GM19328 (cell line): Measurements from ENCODE around the gene TMEM167B.
"Not testable (repeated sequence)": the region's sequence is repeated elsewhere in the genome, so short reads cannot be mapped to it uniquely, and the experiment has no call there.

Source experiments
- ATAC-seq: cut with Tn5 transposase; IDR thresholded peaks from one replicate; pipeline ENCODE4 v1.9.1; 2021; ENCODE audit warnings: mild to moderate bottlenecking, moderate library complexity; ENCODE audit not compliant: unreplicated experiment

TMEM167B gene

DNA sequence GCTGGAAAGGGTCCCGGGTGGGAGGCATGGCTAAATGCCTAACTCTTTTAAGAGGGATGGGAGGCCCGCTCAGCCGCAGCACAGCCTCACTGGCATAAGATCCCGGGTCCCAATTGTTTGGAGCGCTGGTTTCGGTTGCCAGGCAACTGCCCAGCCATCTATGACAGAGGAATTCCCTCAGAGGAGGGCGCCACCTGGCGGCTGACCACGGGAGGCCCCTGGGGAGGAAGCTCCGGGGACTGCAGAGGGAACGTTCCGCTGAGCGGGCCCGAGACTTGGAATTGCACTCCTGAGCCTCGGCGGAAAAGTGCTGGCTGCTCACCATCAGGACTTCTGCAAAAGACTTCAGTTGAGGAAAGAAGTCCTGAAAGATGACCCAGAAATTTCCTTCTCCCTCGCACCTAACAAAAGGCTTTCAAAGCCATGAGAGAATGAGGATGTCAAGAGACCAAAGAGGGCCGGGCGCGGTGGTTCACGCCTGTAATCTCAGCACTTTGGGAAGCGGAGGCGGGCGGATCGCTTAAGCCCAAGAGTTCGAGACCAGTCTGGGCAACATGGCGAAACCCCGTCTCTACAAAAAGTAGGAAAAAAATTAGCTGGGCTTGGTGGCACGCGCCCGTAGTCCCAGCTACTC lies 22.2 kb downstream of the TMEM167B start:
- ATAC-seq, result no peak

DNA sequence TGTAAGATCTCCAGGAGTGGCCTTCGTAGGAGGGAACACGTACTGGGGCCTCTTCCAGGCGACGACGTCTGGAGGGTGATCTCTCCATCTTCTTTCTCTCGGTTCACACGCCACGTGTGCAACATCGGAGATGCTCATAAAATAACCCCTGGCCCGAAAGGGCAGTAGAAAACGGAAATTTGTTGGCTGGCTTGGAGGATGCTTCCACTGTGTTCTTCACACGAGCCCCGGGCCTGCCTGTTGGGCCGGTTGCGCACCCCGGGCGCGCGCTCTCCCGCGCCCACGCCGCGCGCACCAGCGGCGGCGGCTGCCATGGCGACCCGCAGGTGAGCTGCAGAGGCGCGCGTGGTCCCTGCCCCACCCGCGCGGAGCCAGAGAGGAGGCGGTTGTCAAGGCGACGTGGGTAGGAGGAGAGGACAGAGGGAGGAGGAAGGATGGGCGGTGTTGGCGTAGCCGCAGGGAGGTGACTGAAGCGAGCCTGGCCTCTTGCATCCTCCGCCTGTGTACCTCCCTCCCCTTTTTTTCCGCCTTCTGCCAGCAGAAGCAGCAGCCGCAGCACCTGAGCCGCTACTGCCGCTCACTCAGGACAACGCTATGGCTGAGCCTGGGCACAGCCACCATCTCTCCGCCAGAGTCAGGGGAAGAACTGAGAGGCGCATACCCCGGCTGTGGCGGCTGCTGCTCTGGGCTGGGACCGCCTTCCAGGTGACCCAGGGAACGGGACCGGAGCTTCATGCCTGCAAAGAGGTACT lies 23.2 kb downstream of the TMEM167B start, which contains the start of gene ELAPOR1:
Gene ELAPOR1, plus strand, starts transcription at position 526 of the 752 bp plus-strand sequence. Its CDS starts 69 bp downstream, at position 595.
- ATAC-seq, result no peak

DNA sequence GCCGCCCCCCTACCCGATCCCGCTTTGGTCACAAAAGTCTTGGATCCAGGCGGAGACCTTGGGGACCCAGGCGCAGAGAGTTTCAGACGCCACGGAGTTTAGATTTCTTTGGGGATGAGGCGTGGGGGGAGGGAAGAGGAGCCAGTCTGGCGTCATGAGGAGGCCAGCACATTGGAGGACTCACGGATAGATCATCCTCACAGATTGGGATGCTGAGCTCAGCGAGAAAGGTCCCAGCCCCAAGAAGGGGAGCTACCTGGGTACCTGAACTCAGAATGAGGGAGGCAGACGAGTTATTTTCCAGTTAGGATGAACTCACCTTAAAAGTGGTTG lies 23.7 kb downstream of the TMEM167B start:
- no peak for ATAC-seq

DNA sequence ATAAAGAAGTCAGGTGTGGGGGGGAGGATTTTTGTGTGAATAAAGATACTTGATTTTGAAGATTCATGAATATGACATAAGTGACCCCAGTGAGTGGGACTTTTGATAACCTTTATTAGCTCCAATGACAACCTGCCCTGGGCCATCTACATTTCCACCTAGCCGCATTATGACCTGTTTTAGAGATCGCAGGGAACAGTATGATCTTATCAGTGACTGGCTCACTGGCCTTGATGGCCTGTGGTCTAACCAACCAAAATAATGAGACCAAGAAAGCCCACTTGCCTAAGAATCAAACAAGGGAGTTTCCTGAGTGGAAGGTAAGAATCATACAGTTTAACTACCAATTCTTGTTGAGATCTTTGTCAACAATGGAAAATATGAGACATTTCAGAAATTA lies 25.1 kb downstream of the TMEM167B start:
- no peak for ATAC-seq

DNA sequence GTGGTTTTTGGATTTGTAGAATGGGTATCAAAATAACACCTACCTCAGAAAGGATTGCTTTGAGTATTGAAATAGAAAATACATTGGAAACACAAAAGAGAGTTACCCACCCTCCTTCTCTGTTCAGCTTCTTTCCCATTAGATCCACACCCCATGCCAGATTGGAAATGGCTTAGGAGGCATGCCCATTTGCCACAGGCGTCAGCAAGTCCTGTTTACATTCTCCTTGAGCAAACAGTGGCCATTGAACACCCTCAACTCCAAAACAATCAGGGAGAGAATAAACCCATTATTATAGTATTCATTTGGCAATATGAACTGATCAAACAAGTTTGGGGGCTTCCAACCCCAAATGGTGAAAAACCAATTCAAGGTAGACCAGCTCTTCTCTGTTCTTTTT lies 25.7 kb downstream of the TMEM167B start:
- no peak for ATAC-seq

DNA sequence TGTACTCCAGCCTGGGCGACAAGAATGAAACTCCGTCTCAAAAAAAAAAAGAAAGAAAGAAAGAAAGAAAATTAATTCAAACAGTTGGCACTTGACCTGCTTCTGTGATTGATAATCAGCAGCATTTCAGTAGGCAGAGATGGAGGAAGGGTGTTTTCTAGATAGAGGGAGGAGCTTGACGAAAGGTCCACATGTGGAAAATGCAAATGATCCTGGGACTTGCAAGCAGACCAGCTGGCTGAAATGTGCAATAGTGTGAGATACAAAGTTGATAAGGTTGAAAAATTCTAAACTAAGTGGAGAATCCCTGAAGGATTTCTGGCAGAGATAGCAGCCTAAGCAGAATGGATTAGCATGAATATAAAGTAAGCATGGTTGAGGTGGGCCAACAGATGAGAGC lies 27.5 kb downstream of the TMEM167B start:
- no peak for ATAC-seq

DNA sequence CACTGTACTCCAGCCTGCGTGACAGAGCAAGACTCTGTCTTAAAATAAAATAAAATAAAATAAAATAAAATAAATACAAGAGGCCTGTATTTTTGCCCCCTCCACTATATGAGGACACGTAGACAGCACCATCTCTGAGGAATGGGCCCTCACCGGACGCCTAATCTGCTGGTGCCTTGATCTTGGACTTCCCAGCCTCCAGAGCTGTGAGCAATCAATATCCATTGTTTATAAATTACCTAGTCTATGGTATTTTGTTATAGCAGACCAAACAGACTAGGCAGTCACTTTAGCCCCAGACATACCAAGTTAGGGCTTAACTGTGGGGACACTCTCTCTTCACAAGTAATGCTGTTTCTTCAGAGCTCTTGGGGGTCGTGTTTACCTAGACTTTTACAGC lies 29.8 kb downstream of the TMEM167B start:
- ATAC-seq, result no peak

DNA sequence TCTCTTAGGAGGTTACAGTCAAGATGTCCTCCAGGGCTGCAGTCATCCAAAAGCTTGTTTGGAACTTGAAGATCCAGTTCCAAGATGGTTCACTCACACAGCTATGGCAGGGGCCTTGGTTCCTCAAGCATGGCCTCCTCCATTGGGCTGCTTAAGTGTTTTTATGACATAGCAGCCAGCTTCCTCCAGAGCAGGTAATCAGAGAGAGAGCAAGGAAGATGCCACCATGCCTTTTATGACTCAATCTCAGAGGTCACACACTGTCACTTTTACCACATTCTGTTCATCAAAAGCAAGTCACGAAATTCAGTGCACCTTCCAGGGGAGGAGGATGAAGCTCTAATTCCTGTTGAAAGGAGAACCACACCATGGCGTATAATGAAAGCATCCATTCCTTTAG lies 40.5 kb downstream of the TMEM167B start:
- ATAC-seq, result no peak

DNA sequence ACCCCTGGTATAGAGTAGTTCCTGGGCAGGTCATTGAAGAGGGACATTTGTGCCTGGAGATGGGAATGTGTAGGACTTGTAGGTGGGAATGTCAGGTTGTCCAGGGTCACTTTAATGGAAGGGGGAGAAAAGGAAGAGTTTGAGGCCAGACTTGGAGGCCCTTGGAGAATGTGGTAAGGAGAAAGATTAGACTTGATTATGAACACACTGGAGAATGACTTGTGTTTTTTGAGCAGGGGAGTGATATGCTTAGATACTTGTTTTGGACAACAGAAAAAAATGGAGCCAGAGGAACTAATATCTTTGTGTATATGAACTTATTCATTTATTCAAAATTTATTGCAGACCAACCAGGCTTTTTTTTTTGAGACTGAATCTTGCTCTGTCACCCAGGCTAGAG lies 41.2 kb downstream of the TMEM167B start:
- no peak for ATAC-seq

DNA sequence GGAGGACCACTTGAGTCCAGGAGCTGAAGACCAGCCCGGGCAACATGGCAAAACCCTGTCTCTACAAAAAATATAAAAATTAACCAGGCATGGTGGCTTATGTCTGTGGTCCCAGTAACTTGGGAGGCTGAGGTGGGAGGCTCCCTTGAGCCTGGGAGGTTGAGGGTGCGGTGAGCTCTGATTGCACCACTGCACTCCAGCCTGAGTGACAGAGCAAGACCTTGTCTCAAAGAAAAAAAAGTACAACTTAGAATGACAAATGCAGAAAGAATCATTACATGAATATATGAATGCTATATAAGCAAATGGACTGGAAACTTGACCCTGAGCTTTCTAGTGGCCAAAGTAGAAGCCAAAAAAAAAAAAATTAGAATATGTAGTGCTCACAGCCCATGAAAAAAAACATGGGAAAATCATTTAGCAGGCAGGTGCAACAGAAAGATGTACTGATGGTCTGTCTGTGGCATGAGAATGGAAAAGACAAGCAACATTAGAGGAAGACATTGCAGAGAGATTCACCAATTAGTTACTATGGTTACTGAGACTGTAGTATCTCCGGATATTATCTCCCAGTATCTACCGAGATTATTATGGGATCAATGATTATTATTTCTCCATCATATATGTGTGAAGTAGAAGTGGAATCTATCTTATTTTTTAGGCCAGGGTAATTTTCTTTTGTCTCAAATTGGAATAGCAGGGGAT lies 42.6 kb downstream of the TMEM167B start:
- no peak for ATAC-seq

DNA sequence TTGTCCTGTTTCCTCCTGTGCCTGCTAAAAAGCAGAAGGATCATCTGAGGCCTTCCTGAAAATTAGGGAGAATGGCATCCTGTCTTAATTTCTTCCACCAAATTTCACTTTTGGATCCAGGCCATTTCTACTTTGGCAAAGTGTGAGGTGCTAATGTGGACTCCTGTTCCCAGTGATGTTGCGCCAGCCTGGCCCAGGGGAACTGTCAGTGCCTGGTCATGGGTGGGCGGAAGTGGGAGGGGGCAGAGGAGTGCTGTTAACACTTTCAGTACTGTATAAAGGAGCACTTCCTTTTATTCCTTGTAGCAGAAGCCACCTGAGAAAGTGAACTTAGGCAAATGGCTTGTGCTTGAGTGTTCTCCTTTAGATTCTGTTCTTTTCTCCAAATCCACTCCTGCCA lies 43.3 kb downstream of the TMEM167B start:
- ATAC-seq, result no peak

DNA sequence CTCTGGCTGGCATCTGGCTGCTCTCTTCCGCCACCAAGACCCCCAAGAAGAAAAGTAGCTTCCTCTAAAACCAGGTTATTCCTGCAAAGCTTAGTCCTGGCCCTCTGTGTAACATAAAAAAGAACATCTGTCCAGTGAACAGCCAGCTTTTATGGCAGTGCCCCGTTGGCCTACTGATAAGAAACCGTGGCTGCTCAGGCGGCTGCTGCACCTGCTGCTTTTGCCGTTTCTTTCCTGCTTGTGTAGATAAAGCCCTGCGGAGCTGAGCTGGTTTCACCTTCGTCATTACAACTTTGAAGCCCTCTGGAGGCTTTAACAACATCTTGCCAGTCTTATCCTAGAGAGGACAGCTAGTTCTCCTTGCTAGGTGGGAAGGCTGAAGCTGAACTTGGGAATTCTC lies 43.9 kb downstream of the TMEM167B start:
- no peak for ATAC-seq

DNA sequence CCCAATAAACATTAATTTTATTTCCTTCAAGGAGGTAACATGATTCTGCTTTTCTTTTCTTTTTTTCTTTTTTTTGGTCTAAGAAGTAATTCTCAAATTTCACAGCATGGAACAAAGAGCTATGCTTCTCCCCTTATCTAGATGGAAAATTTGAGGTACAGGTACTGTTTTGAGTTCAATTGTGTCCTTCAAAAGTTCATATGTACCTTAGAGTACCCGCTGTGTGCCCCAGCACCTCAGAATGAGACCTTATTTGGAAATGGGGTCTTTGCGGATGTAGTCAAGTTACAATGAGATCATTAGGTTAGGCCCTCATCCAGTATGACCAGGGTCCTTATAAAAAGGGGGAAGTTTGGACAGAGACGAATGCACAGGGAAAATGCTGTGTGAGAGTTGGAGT lies 45.4 kb downstream of the TMEM167B start:
- no peak for ATAC-seq

DNA sequence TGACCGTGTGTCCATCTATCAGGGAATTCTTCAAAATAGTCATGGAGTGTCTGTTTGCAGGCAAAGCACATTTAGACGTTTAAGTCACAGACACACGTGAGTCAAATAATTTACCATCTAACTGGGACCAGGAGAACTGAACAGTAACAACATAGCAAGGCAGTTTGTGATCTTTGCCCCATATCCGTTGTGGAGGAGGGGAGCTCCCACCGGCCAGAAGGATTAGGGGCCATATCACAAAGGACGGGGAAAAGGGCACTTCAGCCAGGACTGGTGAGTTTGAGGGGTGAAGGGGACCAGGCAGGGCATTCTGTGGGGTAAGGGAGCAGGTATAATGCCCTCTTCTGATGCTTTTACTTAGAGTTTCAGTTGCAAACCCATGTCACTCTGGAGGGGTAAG lies 46.2 kb downstream of the TMEM167B start:
- no peak for ATAC-seq

DNA sequence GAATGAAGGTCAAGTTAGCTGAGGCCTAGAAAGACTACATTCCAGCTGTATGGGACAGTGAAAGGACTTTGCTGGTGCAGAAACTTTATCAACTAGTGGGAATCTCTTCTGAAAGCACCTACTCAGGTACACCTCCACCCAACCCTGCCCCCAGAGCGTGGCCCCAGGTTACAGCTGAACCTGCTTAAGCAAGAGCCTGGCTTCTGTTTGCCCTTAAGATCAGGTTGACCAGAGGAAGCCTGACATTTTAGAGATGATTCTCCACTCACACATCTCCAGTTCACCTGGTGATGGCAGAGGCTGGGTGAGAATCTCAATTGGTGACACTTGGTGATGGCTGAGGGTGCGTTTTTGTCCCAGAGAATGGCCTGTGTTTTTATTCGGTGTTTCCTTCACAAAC lies 47.4 kb downstream of the TMEM167B start:
- ATAC-seq, result no peak

DNA sequence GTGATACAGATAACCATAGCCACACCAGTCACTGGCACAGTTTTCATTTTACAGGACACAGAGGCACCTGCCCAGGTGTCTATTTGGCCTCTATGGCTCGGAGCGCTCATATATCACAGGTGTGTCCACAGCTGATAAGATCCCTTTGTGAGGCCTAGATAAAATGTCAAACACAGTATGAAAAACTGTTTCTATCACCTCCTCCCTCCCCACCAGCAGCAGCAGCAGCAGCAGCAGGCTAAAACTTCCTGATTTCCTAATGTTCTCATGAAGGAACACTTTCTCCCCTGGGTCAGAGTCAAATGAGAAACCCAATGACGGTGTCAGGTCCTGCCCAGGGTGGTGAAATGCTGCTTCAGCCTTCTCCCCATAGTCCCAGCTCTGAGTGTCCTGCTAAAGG lies 47.8 kb downstream of the TMEM167B start:
- ATAC-seq, result no peak

DNA sequence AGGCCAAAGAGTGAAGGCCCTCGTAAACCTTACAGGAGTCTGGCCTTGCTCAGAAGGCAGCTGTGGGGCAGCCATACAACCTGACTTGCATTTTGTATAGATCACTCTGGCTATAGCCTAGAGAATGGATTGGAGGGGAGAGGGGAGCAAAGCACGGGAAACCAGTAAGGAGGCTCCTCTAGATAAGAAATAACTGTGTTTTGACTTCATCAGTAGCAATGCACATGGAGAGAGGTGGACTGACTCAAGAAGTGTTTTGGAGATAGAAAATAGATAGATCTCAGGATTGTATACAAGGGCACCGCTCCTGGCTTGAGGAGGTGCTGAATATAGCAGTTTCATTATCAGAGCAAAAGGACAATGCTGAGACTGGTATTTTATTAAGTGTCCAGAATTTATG lies 49.8 kb downstream of the TMEM167B start:
- no peak for ATAC-seq

DNA sequence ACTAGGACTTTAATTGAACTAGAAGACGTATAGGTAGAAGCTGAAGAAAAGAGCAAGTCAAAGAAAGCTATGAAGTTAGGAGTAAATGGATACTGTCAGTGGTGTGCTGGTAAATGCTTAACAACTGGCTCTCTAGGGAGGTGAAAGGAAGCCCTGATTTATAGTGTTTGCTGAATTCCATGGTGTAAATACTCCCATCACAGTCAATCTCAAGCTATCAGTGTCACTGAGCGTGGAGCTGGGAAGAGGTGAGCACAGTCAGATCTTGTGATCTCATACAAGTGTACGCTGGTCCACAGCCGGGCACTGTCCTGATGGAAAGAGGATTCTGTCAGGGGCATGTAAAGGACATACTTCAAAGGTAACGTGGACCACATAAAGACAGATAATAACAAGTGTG lies 51.7 kb downstream of the TMEM167B start:
- ATAC-seq, result no peak

DNA sequence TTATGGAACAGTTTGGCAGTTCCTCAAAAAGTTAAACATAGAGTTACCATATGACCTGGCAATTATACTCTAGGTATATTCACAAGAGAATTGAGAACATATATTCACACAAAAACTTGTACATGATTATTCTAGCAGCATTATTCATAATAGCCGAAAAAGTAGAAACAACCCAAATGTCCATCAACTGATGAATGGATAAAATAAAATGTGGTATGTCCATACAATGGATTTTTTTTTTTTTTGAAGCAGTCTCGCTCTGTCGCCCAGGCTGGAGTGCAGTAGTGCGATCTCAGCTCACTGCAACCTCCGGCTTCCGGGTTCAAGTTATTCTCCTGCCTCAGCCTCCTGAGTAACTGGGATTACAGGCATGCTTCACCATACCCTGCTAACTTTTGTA lies 52.2 kb downstream of the TMEM167B start:
- ATAC-seq, result not testable (repeated sequence)
